Measurements from ENCODE around the gene GLCCI1.
"Not testable (repeated sequence)": the region's sequence is repeated elsewhere in the genome, so short reads cannot be mapped to it uniquely, and the experiment has no call there.

Gene GLCCI1

DNA sequence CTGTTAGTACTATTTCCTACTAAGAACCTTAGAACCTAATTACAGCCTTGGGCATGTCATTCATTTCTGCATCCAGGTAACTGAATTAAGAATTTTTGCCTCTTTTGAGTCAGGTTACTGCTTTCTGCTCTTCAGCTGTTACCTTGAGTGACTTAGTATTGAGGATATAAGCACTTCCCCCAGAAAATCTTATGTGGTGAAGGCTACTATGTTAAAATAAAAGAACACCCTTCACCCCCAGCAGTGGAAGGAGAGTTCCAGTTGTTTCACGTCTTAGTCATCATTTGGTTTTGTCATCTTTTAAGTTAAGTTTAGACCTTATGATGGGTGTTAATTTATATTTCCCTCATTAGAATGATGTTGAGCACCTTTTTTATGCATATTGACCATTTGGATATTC is 82.8 kb downstream of the GLCCI1 start:
- no peak for DNase-seq (ENCODE audit: low spot score)

DNA sequence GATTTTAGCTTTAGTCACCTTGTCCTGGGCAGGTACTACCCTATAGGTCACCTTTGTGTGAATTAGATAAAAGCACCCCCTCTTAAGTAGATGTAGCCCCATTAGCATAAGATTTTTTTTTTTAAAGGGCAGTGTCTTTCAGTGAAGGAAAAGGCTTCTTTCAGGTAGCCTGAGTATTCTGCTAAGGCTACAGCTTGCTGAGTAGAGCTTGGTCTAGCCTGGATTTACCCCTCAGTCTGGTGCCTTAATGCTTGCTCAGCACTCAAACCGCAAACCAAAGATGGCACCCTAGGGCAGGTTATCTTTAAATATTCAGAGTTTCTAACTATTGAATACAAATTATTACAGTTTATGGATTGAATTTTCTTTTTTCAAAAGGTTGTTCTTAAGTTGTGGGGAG is 83.4 kb downstream of the GLCCI1 start:
- no peak for DNase-seq (ENCODE audit: low spot score)

DNA sequence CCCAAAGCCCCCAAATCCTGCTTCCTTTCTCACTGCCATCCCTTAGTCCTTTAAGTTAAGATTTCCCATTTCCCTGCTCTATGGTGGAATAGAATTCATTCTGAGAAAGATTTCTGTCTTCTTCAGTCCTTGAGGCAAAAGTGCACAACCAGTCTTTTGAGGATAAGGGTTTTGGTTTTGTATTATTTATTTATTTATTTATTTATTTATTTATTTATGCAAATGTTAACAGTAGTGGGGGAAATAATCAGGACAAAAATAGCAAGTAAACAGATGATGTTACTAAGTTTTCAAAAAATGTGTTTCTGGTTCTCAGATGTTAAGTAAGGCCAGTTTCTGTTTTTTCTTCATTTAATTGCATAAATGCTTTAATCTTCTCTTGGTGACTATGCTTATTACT is 84.2 kb downstream of the GLCCI1 start:
- no peak for DNase-seq (ENCODE audit: low spot score)

DNA sequence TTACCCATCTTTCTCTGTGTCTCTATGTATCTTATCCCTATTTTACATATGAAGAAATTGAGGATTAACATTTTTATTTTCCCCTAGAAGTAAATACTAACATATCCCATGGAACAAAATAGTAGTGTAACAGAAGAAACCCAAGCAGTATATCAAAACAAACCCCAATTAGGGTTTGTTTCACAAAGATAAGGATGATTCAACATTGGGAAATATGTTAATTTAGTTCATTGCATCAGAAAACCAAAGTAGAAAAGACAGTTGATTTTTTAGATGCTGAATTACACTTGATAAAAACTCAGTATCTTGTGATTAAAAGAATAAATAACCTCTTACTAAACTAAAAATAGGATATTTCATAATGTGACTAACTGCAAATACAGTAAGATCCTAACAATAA is 87.8 kb downstream of the GLCCI1 start:
- DNase-seq (ENCODE audit: low spot score) = no peak

DNA sequence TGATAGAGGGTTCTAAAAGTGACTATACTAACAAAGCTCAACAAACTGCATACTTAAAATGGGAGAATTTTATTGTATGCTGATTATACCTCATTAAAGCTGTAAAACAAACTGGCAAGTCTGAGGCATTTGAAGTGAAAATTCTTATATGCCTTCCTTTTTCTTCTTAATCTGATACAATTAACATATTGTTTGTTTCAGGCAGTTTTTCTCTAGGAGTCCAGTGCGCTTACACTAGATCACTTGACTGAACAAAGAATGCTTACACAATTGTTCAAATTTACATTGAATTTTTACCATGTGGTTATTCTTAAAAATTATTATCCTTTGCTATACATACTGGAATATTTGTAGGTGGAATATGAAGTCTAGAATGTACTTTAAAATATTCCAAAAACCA is 89.0 kb downstream of the GLCCI1 start:
- no peak for DNase-seq (ENCODE audit: low spot score)

DNA sequence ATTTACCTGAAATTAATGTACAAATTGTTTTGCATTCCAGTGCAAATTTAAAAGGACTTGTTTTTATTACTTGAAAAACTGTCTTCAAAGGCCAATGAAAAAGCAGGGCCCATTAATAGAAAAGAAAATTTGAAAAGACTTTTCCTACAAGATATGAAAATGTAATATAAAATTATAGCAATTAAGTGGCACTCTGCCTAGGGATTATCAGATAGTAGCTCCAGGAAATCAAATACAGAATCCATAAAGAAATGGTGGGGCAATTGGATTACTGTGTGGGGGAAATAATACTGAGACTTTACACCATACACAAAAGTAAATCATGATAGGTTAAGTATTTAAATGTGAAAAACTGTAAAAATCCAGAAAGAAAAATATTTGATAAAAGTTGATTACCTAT is 89.7 kb downstream of the GLCCI1 start:
- DNase-seq (ENCODE audit: low spot score) = no peak

DNA sequence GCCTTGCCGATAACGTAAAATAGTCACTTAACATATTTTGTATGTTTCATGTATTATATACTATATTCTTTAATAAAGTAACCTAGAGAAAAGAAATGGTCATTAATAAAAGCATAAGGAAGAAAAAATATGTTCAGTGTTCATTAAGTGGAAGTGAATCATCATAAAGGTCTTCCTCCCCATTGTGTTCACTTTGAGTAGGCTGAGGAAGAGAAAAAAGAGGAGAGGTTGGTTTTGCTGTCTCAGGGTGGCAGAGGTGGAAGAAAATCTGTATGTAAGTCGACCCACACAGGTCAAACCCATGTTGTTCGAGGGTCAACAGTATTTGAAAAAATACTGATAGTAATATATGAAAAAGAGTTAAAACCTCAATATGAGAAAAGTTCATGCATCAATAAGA is 90.3 kb downstream of the GLCCI1 start:
- DNase-seq (ENCODE audit: low spot score) = no peak

DNA sequence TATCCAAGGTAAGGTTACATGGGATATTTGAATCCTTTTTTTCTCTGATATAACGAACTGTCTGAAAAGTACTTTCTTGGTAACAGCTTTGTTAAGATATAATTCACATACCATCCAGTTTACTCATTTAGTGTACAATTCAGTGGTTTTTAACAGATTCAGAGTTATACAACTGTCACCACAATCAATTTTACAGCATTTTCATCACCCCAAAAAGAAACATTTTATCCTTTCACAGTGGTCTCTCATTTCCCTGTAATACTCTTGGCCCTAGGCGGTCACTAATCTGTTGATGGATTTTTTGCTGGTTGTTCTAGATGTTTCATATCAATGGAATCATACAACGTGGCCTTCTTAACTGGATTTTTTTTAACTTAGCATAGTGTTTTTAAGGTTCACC is 91.6 kb downstream of the GLCCI1 start:
- no peak for DNase-seq (ENCODE audit: low spot score)

DNA sequence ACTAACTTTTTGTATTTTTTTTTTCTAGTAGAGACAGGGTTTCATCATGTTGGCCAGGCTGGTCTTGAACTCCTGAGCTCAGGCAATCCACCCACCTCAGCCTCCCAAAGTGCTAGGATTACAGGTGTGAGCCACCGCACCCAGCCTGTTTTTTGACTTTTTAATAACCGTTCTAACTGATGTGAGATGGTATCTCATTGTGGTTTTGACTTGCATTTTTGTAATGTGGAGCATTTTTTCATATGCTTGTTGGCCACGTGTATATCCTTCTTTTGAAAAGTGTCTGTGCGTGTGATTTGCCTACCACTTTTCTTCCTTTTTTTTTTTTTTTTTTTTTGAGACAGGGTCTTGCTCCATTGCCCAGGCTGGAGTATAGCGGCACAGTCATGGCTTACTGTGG is 94.7 kb downstream of the GLCCI1 start:
- not testable (repeated sequence) for DNase-seq (ENCODE audit: low spot score)

DNA sequence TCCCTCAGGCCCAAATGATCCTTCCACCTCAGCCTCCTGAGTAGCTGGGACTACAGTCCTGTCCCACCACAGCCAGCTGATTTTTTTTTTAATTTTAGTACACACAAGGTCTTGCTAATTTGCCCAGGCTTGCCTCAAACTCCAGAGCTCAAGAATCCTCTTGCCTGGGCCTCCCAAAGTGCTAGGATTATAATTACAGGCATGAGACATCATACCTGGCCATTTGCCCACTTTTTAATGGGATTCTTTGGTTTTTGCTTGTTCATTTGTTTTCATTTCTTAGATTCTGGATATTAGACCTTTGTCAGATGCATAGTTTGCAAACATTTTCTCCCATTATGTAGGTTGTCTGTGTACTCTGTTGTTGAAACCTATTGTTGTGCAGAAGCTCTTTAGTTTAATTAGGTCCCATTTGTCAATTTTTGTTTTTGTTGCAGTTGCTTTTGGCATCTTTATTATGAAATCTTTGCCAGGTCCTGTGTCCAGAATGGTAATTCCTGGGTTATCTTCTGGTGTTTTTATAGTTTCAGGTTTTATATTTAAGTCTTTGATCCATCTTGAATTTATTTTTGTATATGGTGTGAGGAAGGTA is 95.2 kb downstream of the GLCCI1 start:
- DNase-seq (ENCODE audit: low spot score) = no peak

DNA sequence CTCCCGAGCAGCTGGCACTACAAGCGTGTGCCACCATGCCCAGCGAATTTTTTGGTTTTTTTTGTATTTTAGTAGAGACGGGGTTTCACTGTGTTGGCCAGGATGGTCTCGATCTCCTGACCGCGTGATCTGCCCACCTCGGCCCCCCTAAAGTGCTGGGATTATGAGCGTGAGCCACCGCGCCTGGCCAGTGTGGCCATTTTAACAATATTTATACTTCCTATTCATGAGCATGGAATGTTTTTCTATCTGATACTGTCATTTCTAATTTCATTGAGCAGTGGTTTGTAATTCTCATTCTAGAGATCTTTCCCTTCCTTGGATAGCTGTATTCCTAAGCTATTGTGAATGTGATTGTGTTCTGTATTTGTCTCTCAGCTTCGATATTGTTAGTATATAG is 96.2 kb downstream of the GLCCI1 start:
- no peak for DNase-seq (ENCODE audit: low spot score)

DNA sequence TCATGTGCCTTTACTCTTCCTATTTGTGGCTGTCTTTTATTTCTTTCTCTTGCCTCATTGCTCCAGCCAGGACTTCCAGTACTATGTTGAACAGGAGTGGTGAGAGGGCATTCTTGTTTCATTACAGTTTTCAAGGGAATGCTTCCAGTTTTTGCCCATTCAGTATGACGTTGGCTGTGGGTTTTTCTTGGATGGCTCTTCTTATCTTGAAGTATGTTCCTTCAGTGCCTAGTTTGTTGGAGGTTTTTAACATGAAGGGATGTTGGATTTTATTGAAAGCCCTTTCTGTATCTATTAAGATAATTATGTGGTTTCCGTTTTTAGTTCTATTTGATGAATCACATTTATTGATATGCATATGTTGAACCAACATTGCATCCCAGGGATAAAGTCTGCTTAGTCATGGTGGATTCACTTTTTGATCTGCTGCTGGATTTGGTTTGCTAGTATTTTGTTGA is 96.8 kb downstream of the GLCCI1 start:
- DNase-seq (ENCODE audit: low spot score) = peak; percentile 7

DNA sequence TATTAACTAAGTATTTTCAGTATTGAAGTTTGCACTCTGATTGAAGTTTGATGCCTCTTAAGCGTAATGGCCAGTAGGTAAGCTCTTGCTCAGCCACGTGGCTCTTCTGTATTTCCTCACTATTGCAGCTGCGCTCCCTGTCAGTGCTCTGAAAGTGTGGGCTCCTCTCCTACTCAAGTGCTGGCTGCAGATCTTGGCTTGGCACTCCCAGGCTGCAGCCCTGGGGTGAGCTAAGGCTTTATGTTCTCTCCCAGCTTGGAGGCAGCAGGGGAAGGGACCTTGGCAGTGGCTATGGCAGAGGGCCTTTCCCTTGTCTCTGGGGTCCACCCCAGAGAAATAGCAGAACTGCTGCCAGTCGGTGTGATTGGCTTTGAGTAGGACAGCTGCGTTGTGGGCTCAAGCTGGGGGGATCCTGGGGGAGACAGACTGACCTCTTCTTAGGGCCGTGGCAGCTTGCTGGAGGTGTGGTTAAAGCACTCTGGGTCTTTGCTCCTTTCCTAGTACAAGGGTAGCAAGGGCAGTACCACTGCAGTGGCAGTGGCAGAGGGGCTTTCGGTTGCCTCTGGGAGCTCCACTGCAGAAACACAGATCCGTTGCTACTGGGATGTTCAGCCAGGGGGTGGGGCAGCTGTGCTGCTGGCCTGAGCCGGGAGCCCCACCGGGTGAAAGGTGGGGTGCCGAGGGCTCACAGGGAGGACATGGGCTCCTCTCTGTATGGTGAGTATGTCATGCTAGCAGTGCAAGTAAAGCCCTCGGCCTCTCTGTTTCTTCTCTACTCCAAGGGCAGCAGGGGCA is 100.5 kb downstream of the GLCCI1 start:
- no peak for DNase-seq (ENCODE audit: low spot score)

DNA sequence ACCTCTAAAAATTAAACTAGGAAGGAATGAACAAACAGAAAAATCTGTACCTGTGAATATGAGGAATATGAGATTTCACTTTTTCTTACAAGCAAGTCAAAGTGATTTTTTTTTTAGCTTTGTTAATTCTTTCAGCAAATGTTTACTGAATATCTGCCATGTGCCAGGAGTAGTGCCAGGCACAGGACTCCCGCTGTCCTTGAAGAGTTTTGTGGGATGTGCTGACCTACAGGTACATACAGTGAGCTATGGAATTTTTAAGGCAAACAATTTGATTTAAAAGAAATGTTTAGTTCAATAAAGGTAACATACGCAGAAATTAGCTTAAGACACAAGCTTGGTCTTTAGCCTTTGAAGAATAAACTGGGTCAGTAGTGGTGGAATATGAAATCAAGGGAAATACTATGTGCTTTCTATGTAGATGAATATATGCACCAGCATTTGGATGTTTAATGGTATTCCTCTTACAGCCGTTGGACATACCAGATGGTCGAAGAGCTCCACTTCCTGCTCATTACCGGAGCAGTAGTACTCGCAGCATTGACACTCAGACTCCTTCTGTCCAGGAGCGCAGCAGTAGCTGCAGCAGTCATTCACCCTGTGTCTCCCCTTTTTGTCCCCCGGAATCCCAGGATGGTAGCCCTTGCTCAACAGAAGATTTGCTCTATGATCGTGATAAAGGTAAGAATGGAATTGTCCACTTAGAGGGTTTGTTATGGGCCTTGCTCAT is 102.0 kb downstream of the GLCCI1 start:
- DNase-seq (ENCODE audit: low spot score) = no peak

DNA sequence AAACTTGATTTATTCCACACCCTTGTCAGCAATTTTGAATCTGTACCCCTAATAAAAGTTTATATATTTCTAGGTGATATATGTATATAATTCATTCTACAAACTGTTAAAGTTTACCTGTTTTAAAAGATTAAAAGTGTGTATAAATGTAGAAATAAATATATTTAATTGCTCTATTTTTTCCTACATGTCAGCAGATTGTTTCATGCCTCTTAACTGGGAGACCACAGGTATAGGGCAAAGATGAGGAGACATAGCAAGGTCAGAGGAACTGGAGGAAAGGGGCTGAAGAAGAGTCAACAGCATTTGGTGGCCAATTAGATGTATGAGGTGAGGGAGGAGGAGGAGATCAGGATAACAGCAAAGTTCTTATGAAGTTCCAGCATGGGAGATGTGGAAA is 109.8 kb downstream of the GLCCI1 start:
- DNase-seq (ENCODE audit: low spot score) = no peak

DNA sequence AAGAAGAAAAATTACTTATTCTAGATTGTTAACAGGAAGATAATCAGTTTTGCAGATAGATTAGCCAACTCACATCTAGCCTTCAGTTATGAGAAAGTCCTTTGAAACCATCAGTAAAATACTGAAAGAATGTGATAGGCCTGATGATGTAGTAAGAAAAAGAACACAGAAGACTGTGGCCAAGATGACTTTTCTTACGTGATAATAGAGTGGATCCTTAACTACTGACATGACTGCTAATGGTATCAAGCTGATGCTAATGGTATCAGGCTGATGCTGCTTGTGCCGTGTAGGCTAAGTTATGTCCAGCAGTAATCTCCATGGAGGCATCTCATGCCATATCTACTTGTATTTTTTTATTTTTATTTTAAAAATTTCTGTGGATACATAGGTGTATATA is 114.2 kb downstream of the GLCCI1 start:
- no peak for DNase-seq (ENCODE audit: low spot score)

DNA sequence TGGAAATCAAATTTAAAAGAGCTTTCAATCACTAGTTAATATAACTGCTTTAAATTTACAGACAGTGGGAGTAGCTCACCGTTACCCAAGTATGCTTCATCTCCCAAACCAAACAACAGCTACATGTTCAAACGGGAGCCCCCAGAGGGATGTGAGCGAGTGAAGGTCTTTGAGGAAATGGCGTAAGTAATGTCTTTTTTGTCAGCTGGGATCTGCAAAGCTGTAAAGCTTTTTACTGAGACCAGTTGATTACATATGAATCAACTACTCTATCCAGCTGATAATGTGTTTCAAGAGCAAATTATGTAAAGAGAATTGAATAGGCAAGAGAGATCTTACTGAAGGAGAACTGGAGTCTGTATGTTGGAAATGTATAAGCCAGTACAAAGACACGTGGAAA is 116.2 kb downstream of the GLCCI1 start:
- no peak for DNase-seq (ENCODE audit: low spot score)

DNA sequence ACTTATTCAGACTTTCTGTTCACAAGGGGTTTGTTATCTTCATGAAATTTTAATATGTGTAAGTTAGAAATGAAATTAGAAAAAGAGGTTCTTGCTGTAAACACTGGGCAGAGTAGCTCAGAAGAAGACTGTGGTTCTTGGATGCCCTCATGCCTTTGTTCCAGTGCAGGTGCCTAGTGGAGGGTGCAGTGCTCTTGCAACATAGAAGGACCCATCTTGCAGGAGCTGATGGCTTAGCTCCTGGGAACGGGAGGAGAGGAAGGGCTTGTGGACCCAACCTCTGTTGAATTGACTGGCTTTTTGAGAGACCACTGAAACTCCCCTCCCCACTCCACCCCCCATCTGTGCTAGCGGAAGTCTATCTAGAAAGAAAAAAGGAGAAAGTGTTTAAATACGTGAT is 116.8 kb downstream of the GLCCI1 start:
- DNase-seq (ENCODE audit: low spot score) = no peak

DNA sequence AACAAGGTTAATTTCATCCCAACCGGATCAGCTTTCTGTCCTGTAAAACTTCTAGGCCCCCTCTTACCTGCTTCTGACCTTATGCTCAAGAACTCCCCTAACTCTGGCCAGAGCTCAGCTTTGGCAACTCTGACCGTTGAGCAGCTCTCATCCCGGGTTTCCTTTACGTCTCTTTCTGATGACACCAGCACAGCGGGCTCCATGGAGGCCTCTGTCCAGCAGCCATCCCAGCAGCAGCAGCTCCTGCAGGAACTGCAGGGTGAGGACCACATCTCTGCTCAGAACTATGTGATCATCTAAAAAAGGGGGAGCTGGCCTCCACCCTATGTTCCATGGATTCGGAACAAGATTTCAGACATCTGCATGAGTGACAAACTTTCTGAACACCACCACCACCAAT is 117.6 kb downstream of the GLCCI1 start:
- no peak for DNase-seq (ENCODE audit: low spot score)

DNA sequence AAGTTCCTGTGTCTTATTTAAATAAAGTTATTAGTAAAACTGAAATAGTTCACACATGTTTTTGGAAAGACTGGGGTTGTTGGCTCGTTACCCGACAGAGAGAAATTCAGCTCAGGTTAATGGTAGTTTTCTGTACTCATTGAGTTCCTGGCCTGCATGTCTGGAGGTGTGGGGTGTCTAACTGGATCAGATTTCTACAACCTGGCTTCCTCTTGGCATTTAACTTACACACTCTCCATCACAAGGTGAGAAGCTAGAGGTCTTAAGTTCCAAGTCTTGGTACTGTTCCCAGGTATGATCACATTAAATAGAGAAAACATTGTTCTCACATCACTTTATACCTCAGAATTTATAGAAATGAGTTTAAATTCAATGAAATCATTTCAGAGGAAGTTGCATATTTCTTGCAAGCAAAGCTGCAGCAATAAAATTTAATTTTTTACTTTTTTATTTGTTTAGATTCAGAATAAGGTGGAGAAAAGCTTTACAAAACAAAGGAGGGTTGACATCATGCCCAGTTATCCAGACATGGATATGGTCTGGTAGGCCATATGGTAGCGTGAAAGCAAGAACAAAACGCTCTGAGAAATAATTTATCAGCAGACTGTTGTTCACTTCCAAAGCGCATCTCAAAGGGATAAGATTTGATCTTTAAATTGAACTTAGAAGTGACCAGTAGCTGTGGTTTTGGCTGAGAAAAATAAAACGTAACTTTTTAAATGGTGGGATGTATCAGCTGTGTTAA is 120.6 kb downstream of the GLCCI1 start:
- no peak for DNase-seq (ENCODE audit: low spot score)

DNA sequence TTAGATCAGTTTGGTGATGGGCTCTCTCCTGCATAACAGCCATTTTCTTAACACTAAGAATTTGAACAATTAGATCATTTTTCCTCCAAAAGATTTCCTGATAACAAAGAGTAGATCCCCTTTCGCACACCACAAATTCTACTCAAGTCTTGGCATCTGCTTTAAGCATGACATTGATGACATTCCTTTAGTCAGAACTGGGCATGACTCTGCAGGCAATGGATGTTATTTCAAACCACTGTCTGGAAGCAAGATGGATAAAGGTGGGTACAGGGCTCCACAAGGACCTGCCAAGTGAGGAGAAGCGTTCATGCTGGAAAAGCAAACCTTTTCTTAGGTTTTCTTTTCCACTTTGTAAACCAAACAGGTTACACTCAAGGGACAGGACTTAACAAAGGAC is 123.5 kb downstream of the GLCCI1 start:
- no peak for DNase-seq (ENCODE audit: low spot score)

Measured in hepatic stellate cell (primary cell).